SU-DHL-6 (cell line): ENCODE measurements around the gene TNFRSF18.

Experiments used
- EZH2phosphoT487 ChIP-seq: fragments of 200-600 bp; sonication (generic), shearing (Covaris generic); conservative IDR thresholded peaks from 2 replicates; pipeline ENCODE4 v1.6.1; 2018; ENCODE audit warnings: mild to moderate bottlenecking, antibody characterized with exemption, low read length, moderate library complexity, mixed read lengths
- TF ChIP-seq, protein P1 (sequence below): fragments of 200-600 bp; sonication (generic); IDR thresholded peaks from one replicate; pipeline ENCODE4 v1.5.1; 2017; ENCODE audit warnings: antibody characterized with exemption, mild to moderate bottlenecking, low read length, moderate library complexity; ENCODE audit not compliant: insufficient read depth, poor library complexity, severe bottlenecking

DNA sequence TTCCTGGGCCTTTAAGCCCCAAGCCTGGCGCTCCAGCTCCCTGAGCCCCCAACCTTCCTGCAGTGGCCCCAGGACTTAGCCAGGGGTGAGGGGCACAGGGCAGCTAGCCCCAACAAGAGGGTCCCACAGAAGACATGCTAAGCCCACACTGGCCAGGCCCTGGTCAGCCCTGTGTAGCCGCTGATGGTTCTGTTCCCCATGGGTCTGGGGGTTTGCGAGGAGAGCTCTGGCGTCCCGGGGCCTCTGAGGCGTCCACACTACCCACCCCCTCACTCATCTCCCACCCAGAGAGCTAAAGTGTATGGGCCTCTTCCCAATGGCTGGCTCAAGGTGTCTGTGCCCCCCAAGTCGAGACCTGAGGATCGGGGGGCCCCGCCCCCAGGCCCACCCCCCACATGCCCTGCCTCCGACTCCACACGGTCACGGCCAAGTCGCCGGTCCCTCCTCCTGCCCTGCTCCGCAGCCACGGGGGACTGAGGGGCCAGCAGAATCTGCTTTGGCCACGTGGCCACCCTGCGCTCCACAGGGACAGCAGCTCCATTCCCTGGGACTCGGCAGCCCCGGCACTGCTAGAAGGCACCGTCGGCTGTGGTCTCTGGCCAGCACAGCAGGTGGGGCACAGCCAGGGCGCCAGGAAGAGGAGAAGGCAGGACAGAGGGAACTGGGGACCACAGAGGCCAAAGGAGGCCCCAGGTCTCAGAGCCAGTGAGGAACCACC is 7.8 kb downstream of the TNFRSF18 start:
- TF ChIP-seq, protein P1, sequence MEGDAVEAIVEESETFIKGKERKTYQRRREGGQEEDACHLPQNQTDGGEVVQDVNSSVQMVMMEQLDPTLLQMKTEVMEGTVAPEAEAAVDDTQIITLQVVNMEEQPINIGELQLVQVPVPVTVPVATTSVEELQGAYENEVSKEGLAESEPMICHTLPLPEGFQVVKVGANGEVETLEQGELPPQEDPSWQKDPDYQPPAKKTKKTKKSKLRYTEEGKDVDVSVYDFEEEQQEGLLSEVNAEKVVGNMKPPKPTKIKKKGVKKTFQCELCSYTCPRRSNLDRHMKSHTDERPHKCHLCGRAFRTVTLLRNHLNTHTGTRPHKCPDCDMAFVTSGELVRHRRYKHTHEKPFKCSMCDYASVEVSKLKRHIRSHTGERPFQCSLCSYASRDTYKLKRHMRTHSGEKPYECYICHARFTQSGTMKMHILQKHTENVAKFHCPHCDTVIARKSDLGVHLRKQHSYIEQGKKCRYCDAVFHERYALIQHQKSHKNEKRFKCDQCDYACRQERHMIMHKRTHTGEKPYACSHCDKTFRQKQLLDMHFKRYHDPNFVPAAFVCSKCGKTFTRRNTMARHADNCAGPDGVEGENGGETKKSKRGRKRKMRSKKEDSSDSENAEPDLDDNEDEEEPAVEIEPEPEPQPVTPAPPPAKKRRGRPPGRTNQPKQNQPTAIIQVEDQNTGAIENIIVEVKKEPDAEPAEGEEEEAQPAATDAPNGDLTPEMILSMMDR: no peak
- no peak for TF ChIP-seq EZH2phosphoT487
